HG02973 (cell line): ENCODE measurements around the gene RPL36AL.
A peak's percentile ranks its signal among the peaks of the same experiment; 100 is the strongest.
"Not testable (repeated sequence)": the region's sequence is repeated elsewhere in the genome, so short reads cannot be mapped to it uniquely, and the experiment has no call there.

Source experiments
- ATAC-seq: cut with Tn5 transposase; IDR thresholded peaks from one replicate; pipeline ENCODE4 v1.9.1; 2021; ENCODE audit warnings: moderate library complexity; ENCODE audit not compliant: unreplicated experiment

Gene RPL36AL

DNA sequence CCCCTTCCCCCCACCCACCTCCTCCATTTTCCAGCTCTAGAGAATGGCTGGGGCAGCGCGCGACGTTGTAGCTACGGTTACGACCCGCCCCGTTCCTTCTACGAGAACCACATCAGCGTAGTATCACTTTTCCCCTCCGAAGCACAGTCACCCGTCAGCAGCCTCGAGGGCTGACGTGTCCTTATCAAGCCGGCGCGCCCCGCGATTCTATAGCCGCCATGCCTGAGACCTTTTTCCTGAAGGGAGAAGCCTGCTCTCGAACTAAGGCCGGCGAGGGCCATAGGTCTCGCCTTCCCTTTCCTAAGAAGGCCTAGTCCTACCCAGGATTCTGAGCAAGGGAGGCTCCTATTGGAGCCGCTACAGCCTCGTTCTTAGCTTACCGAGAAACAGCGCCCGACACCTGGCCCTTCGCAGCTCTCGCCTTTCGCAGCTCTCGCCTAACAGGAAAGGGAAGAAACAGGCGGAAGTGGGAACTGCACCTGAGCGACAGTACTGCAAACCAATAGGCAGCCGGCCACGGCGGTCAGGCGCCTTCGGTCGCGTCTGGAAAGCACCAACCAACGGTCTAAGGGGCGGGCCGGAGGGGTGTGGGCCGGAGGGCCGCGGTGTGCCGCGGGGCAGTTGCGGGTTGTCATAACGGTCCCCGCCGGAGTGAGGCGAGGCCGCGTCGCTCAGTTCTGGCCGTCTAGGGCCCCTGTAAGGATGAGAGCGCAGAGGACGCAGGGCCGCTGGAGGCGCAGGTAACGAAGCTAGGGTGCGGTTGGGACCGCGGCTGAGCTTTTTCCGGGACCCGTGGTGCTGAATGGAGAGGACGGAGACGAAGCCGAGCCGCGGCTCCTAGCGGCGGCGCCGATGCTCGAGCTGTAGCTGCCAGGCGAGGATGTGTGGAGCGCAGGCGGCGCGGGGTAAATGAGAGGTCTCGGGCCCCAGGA, at the start of gene RPL36AL, which contains the start of gene MGAT2:
Gene RPL36AL, minus strand, starts transcription at position 445 of the 932 bp plus-strand sequence. CDS start 1,522 bp downstream, outside the sequence.
Gene MGAT2, plus strand, starts transcription at position 618 of the 932 bp plus-strand sequence. CDS start 470 bp downstream, outside the sequence.
- peak; percentile 88 for ATAC-seq

DNA sequence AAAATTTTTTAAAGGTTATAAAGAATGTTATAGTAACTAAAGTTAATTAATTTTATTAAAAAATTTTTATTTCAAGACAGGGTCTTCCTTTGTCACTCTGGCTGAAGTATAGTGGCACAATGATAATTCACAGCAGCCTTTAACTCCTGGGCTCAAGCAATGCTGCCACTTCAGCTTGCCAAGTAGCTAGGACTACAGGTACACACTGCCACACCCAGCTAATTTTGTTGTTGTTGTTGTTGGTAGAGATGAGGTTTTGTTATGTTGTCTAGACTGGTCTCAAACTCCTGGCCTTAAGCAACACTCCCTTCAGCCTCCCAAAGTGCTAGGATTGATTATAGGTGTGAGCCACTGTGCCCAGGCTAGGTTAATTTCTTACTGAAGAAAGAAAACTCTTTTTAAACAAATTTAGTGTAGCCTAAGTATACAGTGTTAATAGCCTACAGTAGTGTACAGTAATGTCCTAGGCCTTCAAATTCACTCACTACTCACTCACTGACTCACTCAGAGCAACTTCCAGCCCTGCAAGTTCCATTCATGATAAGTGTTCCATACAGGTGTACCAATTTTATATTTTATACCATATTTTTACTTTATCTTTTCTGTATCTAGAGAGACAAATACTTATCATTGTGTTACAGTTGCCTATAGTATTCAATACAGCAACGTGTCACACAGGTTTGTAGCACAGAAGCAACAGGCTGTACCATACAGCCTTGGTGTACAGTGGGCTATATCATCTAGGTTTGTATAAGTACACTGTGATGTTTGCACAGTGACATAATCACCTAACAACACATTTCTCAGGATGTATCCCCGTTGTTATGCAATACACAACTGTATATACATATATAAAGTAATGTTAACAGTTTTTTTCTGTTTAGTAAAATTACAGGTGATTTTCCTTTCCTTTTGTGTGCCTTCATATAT, 39.4 kb upstream of the RPL36AL start:
- ATAC-seq, result no peak

- not testable (repeated sequence) for ATAC-seq
Observed at GRCh38 chr14:49657500-49657899, 37.1 kb upstream of the RPL36AL start.

DNA sequence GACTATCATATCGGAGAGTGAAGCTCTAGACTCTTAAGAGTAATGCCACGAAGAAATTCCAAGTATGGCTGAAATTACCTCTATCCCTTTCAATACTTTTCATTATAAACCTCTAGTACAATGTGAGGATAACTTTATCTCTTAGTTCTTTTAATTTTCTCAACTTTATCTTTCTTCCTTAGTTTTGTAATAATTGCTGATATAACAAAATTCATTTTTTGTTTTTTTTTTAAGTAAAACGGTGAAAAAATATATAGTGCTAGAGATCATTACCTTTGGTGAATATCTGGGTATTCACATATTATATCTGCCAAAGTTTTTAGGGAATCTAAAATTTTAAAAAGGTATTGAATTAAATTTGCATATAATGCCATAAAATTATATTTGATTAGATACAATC, 34.1 kb upstream of the RPL36AL start:
- ATAC-seq, result no peak

GRCh38 chr14:49653508-49653907, 33.1 kb upstream of the RPL36AL start:
- ATAC-seq, result no peak

- no peak for ATAC-seq
Observed at GRCh38 chr14:49642163-49642562, 21.7 kb upstream of the RPL36AL start.

- no peak for ATAC-seq
Observed at GRCh38 chr14:49641697-49642129, 21.3 kb upstream of the RPL36AL start.

DNA sequence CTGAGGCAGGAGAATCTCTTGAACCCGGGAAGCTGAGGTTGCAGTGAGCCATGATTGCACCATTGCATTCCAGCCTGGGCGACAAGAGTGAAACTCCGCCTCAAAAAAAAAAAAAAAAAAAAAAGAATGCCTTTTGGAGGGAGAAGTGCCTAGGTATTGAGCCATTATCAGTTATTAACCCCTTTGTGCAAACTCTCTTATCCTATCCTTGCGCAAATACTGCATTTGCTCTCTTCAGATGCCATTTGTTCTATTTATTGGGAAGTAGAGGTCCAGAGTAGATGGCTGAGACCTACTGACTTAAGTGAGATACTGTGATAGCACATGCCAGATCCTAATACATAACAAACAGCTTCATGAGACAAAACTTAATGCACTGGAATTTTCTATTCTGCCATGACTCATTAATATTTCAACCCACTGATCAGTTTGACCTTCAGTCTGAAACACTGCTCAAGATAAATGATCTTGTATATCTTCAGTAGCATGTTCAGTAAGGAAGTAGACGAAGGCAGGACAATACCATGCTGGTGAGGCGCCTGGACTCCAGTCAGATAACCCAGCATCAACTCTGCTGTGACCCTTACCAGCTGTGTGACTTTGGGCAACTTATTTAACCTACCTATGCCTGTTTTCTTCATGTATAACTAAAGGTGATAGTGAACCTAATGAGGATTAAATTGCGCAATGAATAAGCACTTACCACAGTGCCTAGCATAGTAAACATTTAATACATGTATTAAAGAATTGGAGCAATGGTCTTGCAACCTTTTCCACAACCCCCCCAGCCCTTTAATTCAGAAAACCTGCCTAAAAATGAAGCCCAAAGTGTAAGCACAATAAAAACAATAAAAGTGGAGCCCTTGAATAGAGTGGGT, 20.4 kb upstream of the RPL36AL start:
- no peak for ATAC-seq

DNA sequence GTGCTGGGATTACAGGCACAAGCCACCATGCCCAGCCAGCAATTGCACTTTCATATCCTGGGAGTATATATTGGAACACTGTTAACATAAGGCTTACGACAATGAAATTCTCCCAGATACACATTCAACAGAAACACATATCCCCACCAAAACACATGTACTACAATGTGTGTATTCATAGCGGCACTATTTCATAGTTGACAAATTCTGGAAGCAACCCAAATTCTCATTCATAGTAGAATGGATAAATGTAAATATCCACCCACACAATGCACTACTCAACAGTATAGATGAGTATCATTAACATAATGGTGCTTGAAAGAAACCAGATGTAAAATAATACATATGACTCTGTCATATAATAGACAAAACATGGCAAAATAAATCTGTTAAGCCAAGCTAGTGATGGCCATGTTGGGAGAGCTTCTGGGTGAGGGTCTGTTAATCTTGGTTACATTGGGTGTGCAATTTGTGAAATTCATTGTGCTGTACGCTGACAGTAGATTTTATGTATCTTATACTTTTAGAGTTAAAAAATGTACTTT, 17.2 kb upstream of the RPL36AL start:
- no peak for ATAC-seq

- no peak for ATAC-seq
Observed at GRCh38 chr14:49636866-49637265, 16.4 kb upstream of the RPL36AL start.

GRCh38 chr14:49634547-49635334, 14.3 kb upstream of the RPL36AL start, which contains the start of gene DNAAF2:
TSS of gene DNAAF2 (minus strand) at chr14:49635244. CDS start at chr14:49635149, 95 bp downstream.
- peak; percentile 26 for ATAC-seq

DNA sequence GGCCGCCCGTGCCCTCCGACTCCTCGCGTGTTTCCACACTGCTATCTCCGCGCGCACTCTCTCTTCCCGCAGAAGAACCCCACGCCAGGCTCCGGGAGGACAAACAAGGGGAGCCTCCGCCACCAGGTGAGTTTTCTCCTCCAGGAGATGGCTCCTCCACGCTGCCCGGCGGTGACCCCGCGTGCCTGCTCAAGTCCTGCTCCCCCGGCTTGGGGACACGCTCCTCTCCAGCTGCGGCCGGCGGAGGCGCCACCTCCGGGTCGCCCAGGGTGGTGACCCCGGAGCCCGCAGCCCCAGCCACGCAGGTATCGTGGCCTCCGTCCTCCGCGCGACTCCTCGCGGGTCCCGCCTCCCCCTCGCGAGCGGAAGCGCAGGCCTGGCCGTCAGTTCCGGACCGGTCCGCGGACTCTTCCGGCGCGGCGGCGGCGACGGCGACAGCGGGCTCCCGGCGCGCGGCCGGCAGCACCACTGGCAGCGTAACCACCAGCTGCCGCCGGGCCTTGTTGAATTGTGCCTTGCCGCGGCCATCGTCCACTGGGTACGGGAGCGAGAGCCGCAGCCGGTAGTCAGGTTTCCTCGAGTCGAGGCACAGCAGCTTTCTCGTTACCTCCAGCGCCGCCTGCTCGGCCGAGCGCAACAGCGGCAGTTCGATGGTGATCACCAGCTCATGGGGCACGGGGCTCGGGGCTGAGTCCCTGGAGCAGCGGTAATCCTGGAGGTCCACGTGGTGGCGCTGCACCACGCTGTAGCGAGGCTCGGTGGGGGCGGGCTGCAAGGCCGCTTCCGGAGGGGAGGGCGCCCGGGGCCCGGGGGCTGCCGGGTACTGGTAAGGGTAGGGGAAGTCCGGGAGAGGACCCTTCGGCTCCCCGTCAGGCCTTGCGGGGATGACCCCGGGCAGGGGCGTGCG, 13.5 kb upstream of the RPL36AL start:
- ATAC-seq, result peak; percentile 72

DNA sequence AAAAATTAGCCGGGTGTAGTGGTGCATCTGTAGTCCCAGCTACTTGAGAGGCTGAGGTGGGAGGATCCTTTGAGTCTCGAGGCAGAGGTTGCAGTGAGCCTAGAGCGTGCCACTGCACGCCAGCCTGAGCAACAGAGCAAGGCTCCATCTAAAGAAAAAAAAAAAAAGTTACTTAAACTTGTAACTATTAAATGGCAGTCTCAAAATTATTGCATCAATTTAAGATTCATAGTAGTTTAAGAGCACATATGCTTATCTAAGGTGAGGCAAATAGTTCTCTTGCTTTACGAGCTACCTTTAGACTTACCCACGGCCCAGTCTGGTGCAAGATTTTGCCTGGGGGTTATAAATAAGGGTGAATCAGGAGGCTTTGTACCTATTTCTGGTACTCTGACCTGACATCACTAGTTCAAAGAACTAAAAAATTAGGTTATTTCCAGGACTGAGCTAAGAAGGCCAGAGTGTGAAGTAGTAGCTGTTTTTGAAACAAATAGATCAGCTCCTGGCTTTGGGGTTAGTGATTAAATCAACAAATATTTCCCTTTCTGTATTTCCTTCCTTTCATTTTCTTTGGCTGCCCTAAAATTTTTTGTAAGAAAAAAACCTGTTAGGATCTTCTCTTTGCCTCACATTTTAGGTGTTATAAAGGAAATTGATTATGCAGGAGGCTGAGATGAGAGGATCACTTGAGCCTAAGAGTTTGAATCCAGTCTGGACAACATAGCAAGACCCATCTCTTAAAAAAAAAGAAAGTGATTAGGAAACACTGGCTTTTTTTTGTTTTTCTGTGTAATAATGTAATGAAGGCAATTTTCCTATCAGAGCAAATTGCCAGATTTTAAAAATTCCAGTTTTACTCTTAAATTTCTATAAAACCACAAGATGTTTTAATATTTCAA, 3.8 kb upstream of the RPL36AL start:
- no peak for ATAC-seq

DNA sequence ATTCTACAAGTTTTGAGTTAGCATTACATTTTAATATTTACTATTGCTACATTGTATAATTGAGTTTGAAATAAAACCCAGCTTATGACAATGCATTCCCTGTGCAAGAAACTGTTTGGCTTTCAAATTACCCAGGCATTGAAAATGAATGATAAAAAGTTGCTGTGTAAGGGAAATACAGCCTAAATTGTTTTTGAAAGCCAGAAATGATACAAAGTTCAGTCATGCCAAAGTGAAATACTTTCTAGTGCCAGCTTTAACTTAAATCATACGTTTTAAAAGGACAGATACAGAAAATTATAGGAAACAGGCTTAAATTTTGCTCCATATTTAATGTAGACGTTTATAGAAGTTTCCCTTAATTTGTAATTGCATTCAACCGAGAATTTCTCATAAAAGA, 3.0 kb upstream of the RPL36AL start:
- no peak for ATAC-seq

DNA sequence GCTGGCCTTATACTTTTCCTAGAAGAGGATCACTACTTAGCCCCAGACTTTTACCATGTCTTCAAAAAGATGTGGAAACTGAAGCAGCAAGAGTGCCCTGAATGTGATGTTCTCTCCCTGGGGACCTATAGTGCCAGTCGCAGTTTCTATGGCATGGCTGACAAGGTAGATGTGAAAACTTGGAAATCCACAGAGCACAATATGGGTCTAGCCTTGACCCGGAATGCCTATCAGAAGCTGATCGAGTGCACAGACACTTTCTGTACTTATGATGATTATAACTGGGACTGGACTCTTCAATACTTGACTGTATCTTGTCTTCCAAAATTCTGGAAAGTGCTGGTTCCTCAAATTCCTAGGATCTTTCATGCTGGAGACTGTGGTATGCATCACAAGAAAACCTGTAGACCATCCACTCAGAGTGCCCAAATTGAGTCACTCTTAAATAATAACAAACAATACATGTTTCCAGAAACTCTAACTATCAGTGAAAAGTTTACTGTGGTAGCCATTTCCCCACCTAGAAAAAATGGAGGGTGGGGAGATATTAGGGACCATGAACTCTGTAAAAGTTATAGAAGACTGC, 1.7 kb upstream of the RPL36AL start:
- no peak for ATAC-seq

GRCh38 chr14:49621114-49621881, 872 bp upstream of the RPL36AL start:
- ATAC-seq, result peak; percentile 25
